SK-N-SH treated with all-trans-retinoic acid at 6 μM for 48 hours (cell line): ENCODE results near the gene ADAMTS20.
"Not testable (repeated sequence)": the region's sequence is repeated elsewhere in the genome, so short reads cannot be mapped to it uniquely, and the experiment has no call there.

Experiments used
- ATAC-seq: fragments of 200-7000 bp; cut with Tn5 transposase; 3 replicates; pipeline ENCODE4 v1.9.1; 2020; ENCODE audit warnings: mild to moderate bottlenecking, moderate library complexity
- ARNTL ChIP-seq: fragments of 450-650 bp; formaldehyde crosslinking; IDR thresholded peaks from 2 replicates; pipeline ENCODE4 v1.5.0; 2020; ENCODE audit warnings: low read depth, mild to moderate bottlenecking, moderate library complexity, borderline replicate concordance
- BACH2 ChIP-seq: fragments of 250-450 bp; sonication (Bioruptor Pico); IDR thresholded peaks from 2 replicates; pipeline ENCODE4 v1.9.0; 2021; ENCODE audit warnings: mild to moderate bottlenecking, borderline replicate concordance
- CREB5 ChIP-seq: fragments of 250-450 bp; sonication (Bioruptor Pico); IDR thresholded peaks from 2 replicates; pipeline ENCODE4 v1.5.1; 2020; ENCODE audit warnings: low read depth, mild to moderate bottlenecking, moderate library complexity
- CSRNP3 ChIP-seq: fragments of 250-450 bp; sonication (Bioruptor Pico); IDR thresholded peaks from 2 replicates; pipeline ENCODE4 v1.5.1; 2021; ENCODE audit warnings: mild to moderate bottlenecking, moderate library complexity
- ISL1 ChIP-seq: fragments of 250-450 bp; sonication (Bioruptor Pico); IDR thresholded peaks from 2 replicates; pipeline ENCODE4 v2.1.2; 2022; ENCODE audit warnings: mild to moderate bottlenecking, moderate library complexity
- OSR1 ChIP-seq: fragments of 250-450 bp; sonication (Bioruptor Pico); IDR thresholded peaks from 2 replicates; pipeline ENCODE4 v1.8.0; 2022; ENCODE audit warnings: moderate library complexity, mild to moderate bottlenecking, inconsistent platforms
- PATZ1 ChIP-seq: fragments of 250-450 bp; sonication (Bioruptor Pico); IDR thresholded peaks from 2 replicates; pipeline ENCODE4 v1.8.0; 2020; ENCODE audit warnings: mild to moderate bottlenecking, moderate library complexity, borderline replicate concordance
- POU6F1 ChIP-seq: fragments of 250-450 bp; sonication (Bioruptor Pico); IDR thresholded peaks from 2 replicates; pipeline ENCODE4 v1.8.0; 2021; ENCODE audit warnings: low read depth, mild to moderate bottlenecking, moderate library complexity, borderline replicate concordance
- SNAI2 ChIP-seq: fragments of 250-450 bp; sonication (Bioruptor Pico); IDR thresholded peaks from 2 replicates; pipeline ENCODE4 v1.5.0; 2020; ENCODE audit warnings: mild to moderate bottlenecking, moderate library complexity
- TCF4 ChIP-seq: fragments of 250-450 bp; sonication (Bioruptor Pico); IDR thresholded peaks from 2 replicates; pipeline ENCODE4 v1.8.0; 2021; ENCODE audit warnings: mild to moderate bottlenecking, moderate library complexity, borderline replicate concordance
- TOX ChIP-seq: fragments of 250-450 bp; sonication (Bioruptor Pico); IDR thresholded peaks from 2 replicates; pipeline ENCODE4 v1.8.0; 2021; ENCODE audit warnings: mild to moderate bottlenecking, moderate library complexity, borderline replicate concordance
- TSHZ2 ChIP-seq: fragments of 250-450 bp; sonication (Bioruptor Pico); IDR thresholded peaks from 2 replicates; pipeline ENCODE4 v1.5.0; 2020; ENCODE audit warnings: mild to moderate bottlenecking, moderate library complexity
- ZC3H10 ChIP-seq: fragments of 250-450 bp; sonication (Bioruptor Pico); IDR thresholded peaks from 2 replicates; pipeline ENCODE4 v1.5.1; 2021; ENCODE audit warnings: mild to moderate bottlenecking, moderate library complexity
- ZFP30 ChIP-seq: fragments of 450-650 bp; formaldehyde crosslinking; IDR thresholded peaks from 2 replicates; pipeline ENCODE4 v1.5.0; 2022; ENCODE audit warnings: mild to moderate bottlenecking, moderate library complexity
- ZNF565 ChIP-seq: fragments of 450-650 bp; formaldehyde crosslinking; conservative IDR thresholded peaks from 2 replicates; pipeline ENCODE4 v1.5.0; 2020; ENCODE audit warnings: low read depth, mild to moderate bottlenecking, moderate library complexity
- ZNF70 ChIP-seq: fragments of 450-650 bp; formaldehyde crosslinking; IDR thresholded peaks from 2 replicates; pipeline ENCODE4 v1.5.0; 2020; ENCODE audit warnings: mild to moderate bottlenecking, moderate library complexity
- ZNF8 ChIP-seq: fragments of 450-650 bp; formaldehyde crosslinking; IDR thresholded peaks from 2 replicates; pipeline ENCODE4 v1.5.0; 2020; ENCODE audit warnings: mild to moderate bottlenecking, moderate library complexity

ADAMTS20 gene

GRCh38 chr12:43370263-43370662 lies 181.7 kb downstream of the ADAMTS20 start:
- ATAC-seq: no peak
- TF ChIP-seq OSR1 (CRISPR knock-in tag) (no peak), BACH2 (CRISPR knock-in tag) (no peak), ISL1 (CRISPR knock-in tag) (peak; percentile 68), CREB5 (CRISPR knock-in tag) (peak; percentile 28; the same call in 1 of the 2 replicates)
- TF ChIP-seq, all 23 proteins: peak for 2

- no peak for ATAC-seq
- TF ChIP-seq POU6F1 (no peak), TCF4 (no peak), ARNTL (CRISPR knock-in tag) (no peak), ZNF70 (CRISPR knock-in tag) (no peak)
Observed at GRCh38 chr12:43362910-43363694, 188.9 kb downstream of the ADAMTS20 start.

GRCh38 chr12:43361031-43361710 lies 190.8 kb downstream of the ADAMTS20 start:
- ATAC-seq: no peak
- TF ChIP-seq SNAI2 (CRISPR knock-in tag) (no peak), TCF4 (no peak), TOX (CRISPR knock-in tag) (no peak), ZNF8 (no peak), POU6F1 (no peak), ZNF70 (CRISPR knock-in tag) (no peak), ZNF565 (CRISPR knock-in tag) (no peak), ARNTL (CRISPR knock-in tag) (no peak), BACH2 (CRISPR knock-in tag) (no peak), ZC3H10 (CRISPR knock-in tag) (no peak), PATZ1 (CRISPR knock-in tag) (no peak), ZFP30 (CRISPR knock-in tag) (no peak)
- TF ChIP-seq, all 23 proteins: peak for 0

GRCh38 chr12:43360001-43360400 lies 192.0 kb downstream of the ADAMTS20 start:
- ATAC-seq: not testable (repeated sequence)

GRCh38 chr12:43357141-43357540 lies 194.9 kb downstream of the ADAMTS20 start:
- no peak for ATAC-seq
- TF ChIP-seq TSHZ2 (CRISPR knock-in tag) (no peak), ARNTL (CRISPR knock-in tag) (no peak), ZNF70 (CRISPR knock-in tag) (no peak), CSRNP3 (CRISPR knock-in tag) (no peak), ZC3H10 (CRISPR knock-in tag) (no peak), TCF4 (no peak), ZNF565 (CRISPR knock-in tag) (no peak), PATZ1 (CRISPR knock-in tag) (no peak), OSR1 (CRISPR knock-in tag) (no peak), ISL1 (CRISPR knock-in tag) (no peak)
